HEK293 (cell line): ENCODE results near the gene TMEM61.

Experiments used
- CTCF ChIA-PET: fragments of 350-600 bp; formaldehyde crosslinking; extraction: SDS; loops from one replicate; lab custom pipeline; 2021; ENCODE audit warnings: antibody characterized with exemption; lab: Yijun Ruan, JAX
- POLR2A ChIA-PET: fragments of 300-600 bp; formaldehyde crosslinking; extraction: SDS; loops from one replicate; lab custom pipeline; 2020; ENCODE audit warnings: antibody characterized with exemption, inconsistent platforms; lab: Yijun Ruan, JAX
- H3K27ac ChIP-seq: fragments of 200-500 bp; sonication (Bioruptor generic); 2 replicates; pipeline ENCODE4 v1.5.1; 2014; ENCODE audit warnings: low read depth, low read length, control low read depth, inconsistent platforms; ENCODE audit errors: extremely low read depth
- H3K36me3 ChIP-seq, 2 experiments: fragments of 200-500 bp in 1 of 2; sonication (Bioruptor generic) in 1 of 2; 1 replicate in 1 of 2; 2 replicates in 1 of 2; pipeline ENCODE4 v1.5.1; 2014 to 2017; ENCODE audit warnings: inconsistent platforms in 2 of 2, low read length in 2 of 2; ENCODE audit not compliant: control insufficient read depth in 2 of 2, insufficient read depth in 1 of 2
- H3K4me1 ChIP-seq: fragments of 200-500 bp; sonication (Bioruptor generic); 2 replicates; pipeline ENCODE4 v1.5.1; 2014; ENCODE audit warnings: mild to moderate bottlenecking, low read length, inconsistent platforms; ENCODE audit not compliant: control insufficient read depth, insufficient read depth
- H3K4me3 ChIP-seq: 2 replicates; pipeline ENCODE4 v1.5.1; 2011; ENCODE audit warnings: low read depth, mild to moderate bottlenecking, control low read depth, low read length, moderate library complexity
- H3K9me3 ChIP-seq: fragments of 200-500 bp; sonication (Bioruptor generic); 2 replicates; pipeline ENCODE4 v1.5.1; 2014; ENCODE audit warnings: low read depth, low read length, inconsistent platforms; ENCODE audit not compliant: control insufficient read depth, insufficient read depth
- FEZF1 ChIP-seq: fragments of 450-650 bp; formaldehyde crosslinking; IDR thresholded peaks from 2 replicates; pipeline ENCODE4 v1.5.1; 2016; ENCODE audit warnings: missing biosample characterization, missing genetic modification characterization
- GLI4 ChIP-seq: fragments of 450-650 bp; formaldehyde crosslinking; IDR thresholded peaks from 2 replicates; pipeline ENCODE4 v1.5.1; 2016; ENCODE audit warnings: missing biosample characterization, missing genetic modification characterization
- KLF1 ChIP-seq: fragments of 450-650 bp; formaldehyde crosslinking; IDR thresholded peaks from 2 replicates; pipeline ENCODE4 v1.5.1; 2016; ENCODE audit warnings: missing biosample characterization, missing genetic modification characterization
- SCRT1 ChIP-seq: fragments of 450-650 bp; formaldehyde crosslinking; IDR thresholded peaks from 2 replicates; pipeline ENCODE4 v1.5.1; 2016; ENCODE audit warnings: missing biosample characterization, missing genetic modification characterization, borderline replicate concordance
- SCRT2 ChIP-seq: fragments of 450-650 bp; formaldehyde crosslinking; IDR thresholded peaks from 2 replicates; pipeline ENCODE4 v1.5.1; 2016; ENCODE audit warnings: missing biosample characterization, missing genetic modification characterization
- SETDB1 ChIP-seq: IDR thresholded peaks from one replicate; pipeline ENCODE4 v1.6.1; 2017; ENCODE audit warnings: mild to moderate bottlenecking, low read length, moderate library complexity, mixed read lengths; ENCODE audit not compliant: insufficient read length
- ZBTB20 ChIP-seq: fragments of 450-650 bp; formaldehyde crosslinking; IDR thresholded peaks from 2 replicates; pipeline ENCODE4 v1.5.1; 2016; ENCODE audit warnings: missing biosample characterization, missing genetic modification characterization
- ZNF24 ChIP-seq: fragments of 450-650 bp; formaldehyde crosslinking; IDR thresholded peaks from 2 replicates; pipeline ENCODE4 v1.5.1; 2016; ENCODE audit warnings: missing biosample characterization, missing genetic modification characterization
- ZNF404 ChIP-seq: fragments of 450-650 bp; formaldehyde crosslinking; IDR thresholded peaks from 2 replicates; pipeline ENCODE4 v1.5.1; 2017; ENCODE audit warnings: missing biosample characterization, missing genetic modification characterization
- ZNF548 ChIP-seq: fragments of 450-650 bp; formaldehyde crosslinking; IDR thresholded peaks from 2 replicates; pipeline ENCODE4 v1.5.1; 2016; ENCODE audit warnings: missing biosample characterization, missing genetic modification characterization
- ZNF585B ChIP-seq: fragments of 450-650 bp; formaldehyde crosslinking; IDR thresholded peaks from 2 replicates; pipeline ENCODE4 v1.5.1; 2016; ENCODE audit warnings: missing biosample characterization, missing genetic modification characterization
- ZNF654 ChIP-seq: fragments of 450-650 bp; formaldehyde crosslinking; IDR thresholded peaks from 2 replicates; pipeline ENCODE4 v1.5.1; 2016; ENCODE audit warnings: low read depth, missing biosample characterization, missing genetic modification characterization
- ZNF660 ChIP-seq: fragments of 450-650 bp; IDR thresholded peaks from 2 replicates; pipeline ENCODE4 v1.5.1; 2018; ENCODE audit warnings: missing biosample characterization, mild to moderate bottlenecking, missing genetic modification characterization
- ZNF791 ChIP-seq: fragments of 450-650 bp; formaldehyde crosslinking; IDR thresholded peaks from 2 replicates; pipeline ENCODE4 v1.5.1; 2016; ENCODE audit warnings: missing biosample characterization, missing genetic modification characterization
- TF ChIP-seq, protein P1 (sequence below): fragments of 450-650 bp; formaldehyde crosslinking; IDR thresholded peaks from 2 replicates; pipeline ENCODE4 v1.5.1; 2016; ENCODE audit warnings: missing biosample characterization, missing genetic modification characterization
- TF ChIP-seq, protein P2 (sequence below): fragments of 450-650 bp; formaldehyde crosslinking; IDR thresholded peaks from 2 replicates; pipeline ENCODE4 v1.5.1; 2016; ENCODE audit warnings: missing biosample characterization, missing genetic modification characterization
- TF ChIP-seq, protein P3 (sequence below): fragments of 450-650 bp; formaldehyde crosslinking; IDR thresholded peaks from 2 replicates; pipeline ENCODE4 v1.5.1; 2016; ENCODE audit warnings: missing biosample characterization, missing genetic modification characterization

TMEM61 gene

DNA sequence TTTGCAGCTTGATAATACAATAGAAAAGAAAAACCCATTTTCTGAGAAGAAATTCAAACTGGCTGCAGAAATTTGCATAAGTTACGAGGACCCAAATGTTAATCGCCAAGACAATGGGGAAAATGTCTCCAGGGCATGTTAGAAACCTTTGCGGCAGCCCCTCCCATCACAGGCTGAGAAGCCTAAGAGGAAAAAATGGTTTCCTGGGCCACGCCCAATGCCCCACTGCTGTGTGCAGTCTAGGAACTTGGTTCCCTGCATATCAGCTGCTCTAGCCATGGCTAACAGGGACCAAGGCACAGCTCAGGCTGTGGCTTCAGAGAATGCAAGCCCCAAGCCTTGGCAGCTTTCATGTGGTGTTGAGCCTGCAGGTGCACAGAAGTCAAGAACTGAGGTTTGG is 37.5 kb upstream of the TMEM61 start:
- Histone ChIP-seq H3K36me3 (no peaks in the 10 kb centered on the region), H3K27ac (no peak overlapping the region), H3K9me3 (no peaks in the 10 kb centered on the region), H3K4me1 (no peaks in the 10 kb centered on the region), H3K4me3 (no peak overlapping the region)
- ChIA-PET CTCF (interaction anchor here (0.6 to 1.4 kb wide), 4 partner anchors 54 to 876 kb away, joined by 3 to 7 read pairs (median 4); no protein-coding TSS in a partner anchor), POLR2A (interaction anchor here (0.6 kb wide), 1 partner anchor 188 kb away, joined by 3 read pairs; no protein-coding TSS in a partner anchor)
- TF ChIP-seq FEZF1 (tag by site-specific recombination) (no peak), ZNF585B (tag by site-specific recombination) (peak; percentile 73), SETDB1 (peak; percentile 13)

DNA sequence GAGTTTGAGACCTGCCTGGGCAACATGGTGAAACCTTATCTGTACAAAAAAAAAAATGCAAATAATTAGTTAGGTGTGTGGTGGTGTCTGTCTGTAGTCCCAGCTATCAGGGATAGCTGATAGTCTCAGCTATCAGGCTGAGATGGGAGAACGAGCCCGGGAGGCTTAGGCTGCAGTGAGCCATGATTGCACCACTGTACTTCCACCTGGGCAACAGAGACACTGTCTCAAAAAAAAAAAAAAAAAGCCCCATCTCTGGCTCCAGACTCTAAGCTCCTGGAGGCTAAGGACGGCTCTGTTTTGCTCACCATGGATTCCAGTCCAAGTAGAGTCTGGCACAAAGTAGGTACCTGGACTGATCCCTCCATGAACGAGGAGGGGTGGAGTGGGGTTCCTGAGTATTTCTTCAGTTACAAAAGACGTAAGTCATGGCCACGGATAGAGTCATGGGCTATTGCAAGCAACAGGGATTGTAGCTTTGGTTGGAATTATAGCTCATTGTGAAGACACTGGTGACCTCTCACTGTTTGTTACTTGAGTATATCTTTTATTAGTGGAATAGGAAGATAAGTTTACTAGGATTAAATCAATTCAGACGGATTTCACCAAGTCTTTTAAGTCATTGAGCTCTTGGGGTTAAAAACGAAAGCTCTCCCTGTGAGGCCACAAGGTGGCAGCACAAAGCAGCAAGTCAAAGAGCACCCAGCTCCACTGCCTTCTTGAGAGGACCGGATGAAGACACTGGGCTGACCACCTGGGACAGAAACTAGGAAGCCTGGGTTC is 35.6 kb upstream of the TMEM61 start:
- no peaks in the 10 kb centered on the region for H3K36me3 ChIP-seq
- ChIA-PET POLR2A (interaction anchor here (0.6 to 1.0 kb wide), 5 partner anchors 35 to 77 kb away, joined by 3 to 11 read pairs (median 4); partner anchors contain the start of gene DHCR24), CTCF (interaction anchor here (0.5 to 8.3 kb wide), 56 partner anchors 8 to 1640 kb away, joined by 3 to 172 read pairs (median 5); partner anchors contain the start of genes BSND and DHCR24)
- TF ChIP-seq ZNF654 (tag by site-specific recombination) (peak; percentile 76), ZNF791 (tag by site-specific recombination) (no peak), ZNF548 (tag by site-specific recombination) (no peak), ZBTB20 (tag by site-specific recombination) (no peak), ZNF660 (tag by site-specific recombination) (peak; percentile 27; the same call in 1 of the 2 replicates), ZNF404 (no peak)
- TF ChIP-seq, protein P1, sequence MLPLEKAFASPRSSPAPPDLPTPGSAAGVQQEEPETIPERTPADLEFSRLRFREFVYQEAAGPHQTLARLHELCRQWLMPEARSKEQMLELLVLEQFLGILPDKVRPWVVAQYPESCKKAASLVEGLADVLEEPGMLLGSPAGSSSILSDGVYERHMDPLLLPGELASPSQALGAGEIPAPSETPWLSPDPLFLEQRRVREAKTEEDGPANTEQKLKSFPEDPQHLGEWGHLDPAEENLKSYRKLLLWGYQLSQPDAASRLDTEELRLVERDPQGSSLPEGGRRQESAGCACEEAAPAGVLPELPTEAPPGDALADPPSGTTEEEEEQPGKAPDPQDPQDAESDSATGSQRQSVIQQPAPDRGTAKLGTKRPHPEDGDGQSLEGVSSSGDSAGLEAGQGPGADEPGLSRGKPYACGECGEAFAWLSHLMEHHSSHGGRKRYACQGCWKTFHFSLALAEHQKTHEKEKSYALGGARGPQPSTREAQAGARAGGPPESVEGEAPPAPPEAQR (tag by site-specific recombination): no peak
- TF ChIP-seq, protein P2, sequence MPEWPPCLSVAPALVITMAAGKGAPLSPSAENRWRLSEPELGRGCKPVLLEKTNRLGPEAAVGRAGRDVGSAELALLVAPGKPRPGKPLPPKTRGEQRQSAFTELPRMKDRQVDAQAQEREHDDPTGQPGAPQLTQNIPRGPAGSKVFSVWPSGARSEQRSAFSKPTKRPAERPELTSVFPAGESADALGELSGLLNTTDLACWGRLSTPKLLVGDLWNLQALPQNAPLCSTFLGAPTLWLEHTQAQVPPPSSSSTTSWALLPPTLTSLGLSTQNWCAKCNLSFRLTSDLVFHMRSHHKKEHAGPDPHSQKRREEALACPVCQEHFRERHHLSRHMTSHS (tag by site-specific recombination): no peak
- TF ChIP-seq, protein P3, sequence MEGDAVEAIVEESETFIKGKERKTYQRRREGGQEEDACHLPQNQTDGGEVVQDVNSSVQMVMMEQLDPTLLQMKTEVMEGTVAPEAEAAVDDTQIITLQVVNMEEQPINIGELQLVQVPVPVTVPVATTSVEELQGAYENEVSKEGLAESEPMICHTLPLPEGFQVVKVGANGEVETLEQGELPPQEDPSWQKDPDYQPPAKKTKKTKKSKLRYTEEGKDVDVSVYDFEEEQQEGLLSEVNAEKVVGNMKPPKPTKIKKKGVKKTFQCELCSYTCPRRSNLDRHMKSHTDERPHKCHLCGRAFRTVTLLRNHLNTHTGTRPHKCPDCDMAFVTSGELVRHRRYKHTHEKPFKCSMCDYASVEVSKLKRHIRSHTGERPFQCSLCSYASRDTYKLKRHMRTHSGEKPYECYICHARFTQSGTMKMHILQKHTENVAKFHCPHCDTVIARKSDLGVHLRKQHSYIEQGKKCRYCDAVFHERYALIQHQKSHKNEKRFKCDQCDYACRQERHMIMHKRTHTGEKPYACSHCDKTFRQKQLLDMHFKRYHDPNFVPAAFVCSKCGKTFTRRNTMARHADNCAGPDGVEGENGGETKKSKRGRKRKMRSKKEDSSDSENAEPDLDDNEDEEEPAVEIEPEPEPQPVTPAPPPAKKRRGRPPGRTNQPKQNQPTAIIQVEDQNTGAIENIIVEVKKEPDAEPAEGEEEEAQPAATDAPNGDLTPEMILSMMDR (tag by site-specific recombination): peak; percentile 41
- TF ChIP-seq, all 188 proteins: peak for 3
- no peaks in the 10 kb centered on the region for H3K9me3 ChIP-seq
- H3K27ac ChIP-seq: no peak overlapping the region
- H3K4me1 ChIP-seq: no peaks in the 10 kb centered on the region
- H3K4me3 ChIP-seq: no peak overlapping the region

DNA sequence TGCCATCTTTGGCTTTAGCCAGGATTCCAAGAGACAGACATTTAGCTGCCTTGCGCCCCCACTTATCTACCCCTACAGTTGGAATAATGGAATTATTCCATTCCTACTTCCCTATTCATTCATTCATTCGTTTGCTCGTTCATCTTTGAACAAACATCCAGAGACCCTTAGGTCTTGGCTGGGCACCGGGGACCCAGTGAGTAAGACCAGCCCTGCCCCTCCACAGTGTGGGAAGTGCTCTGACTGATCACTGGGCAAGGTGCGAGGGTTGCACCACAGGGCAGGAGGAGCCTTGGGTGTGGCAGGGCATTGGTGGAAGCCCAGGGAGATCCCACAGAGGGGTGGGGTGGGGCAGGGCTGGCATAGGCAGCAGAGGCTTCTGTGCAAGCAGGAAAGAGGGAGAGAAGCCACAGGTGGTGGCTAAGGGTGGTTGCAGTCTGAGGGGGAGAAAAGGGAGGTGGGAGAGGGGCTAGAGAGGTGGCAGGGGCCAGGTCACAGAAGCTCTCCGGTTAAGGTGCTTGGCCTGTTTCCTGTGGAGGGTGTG is 35.0 kb upstream of the TMEM61 start:
- H3K4me3 ChIP-seq: no peak overlapping the region
- ChIA-PET CTCF (interaction anchor here (0.5 to 8.3 kb wide), 48 partner anchors 8 to 1639 kb away, joined by 3 to 172 read pairs (median 5); partner anchors contain the start of genes BSND and DHCR24), POLR2A (interaction anchor here (0.7 to 1.0 kb wide), 3 partner anchors 34 to 76 kb away, joined by 3 to 11 read pairs (median 3); partner anchors contain the start of gene DHCR24)
- TF ChIP-seq GLI4 (tag by site-specific recombination) (no peak), ZNF24 (tag by site-specific recombination) (peak; percentile 76; the same call in 1 of the 2 replicates), KLF1 (tag by site-specific recombination) (peak; percentile 66), SCRT1 (tag by site-specific recombination) (peak; percentile 70; the same call in 1 of the 2 replicates), SCRT2 (tag by site-specific recombination) (peak; percentile 82)
- no peaks in the 10 kb centered on the region for H3K4me1 ChIP-seq
- H3K27ac ChIP-seq: no peak overlapping the region
- H3K9me3 ChIP-seq: no peaks in the 10 kb centered on the region
- H3K36me3 ChIP-seq: no peaks in the 10 kb centered on the region
